Measurements from ENCODE around the gene COL4A2.

DNA sequence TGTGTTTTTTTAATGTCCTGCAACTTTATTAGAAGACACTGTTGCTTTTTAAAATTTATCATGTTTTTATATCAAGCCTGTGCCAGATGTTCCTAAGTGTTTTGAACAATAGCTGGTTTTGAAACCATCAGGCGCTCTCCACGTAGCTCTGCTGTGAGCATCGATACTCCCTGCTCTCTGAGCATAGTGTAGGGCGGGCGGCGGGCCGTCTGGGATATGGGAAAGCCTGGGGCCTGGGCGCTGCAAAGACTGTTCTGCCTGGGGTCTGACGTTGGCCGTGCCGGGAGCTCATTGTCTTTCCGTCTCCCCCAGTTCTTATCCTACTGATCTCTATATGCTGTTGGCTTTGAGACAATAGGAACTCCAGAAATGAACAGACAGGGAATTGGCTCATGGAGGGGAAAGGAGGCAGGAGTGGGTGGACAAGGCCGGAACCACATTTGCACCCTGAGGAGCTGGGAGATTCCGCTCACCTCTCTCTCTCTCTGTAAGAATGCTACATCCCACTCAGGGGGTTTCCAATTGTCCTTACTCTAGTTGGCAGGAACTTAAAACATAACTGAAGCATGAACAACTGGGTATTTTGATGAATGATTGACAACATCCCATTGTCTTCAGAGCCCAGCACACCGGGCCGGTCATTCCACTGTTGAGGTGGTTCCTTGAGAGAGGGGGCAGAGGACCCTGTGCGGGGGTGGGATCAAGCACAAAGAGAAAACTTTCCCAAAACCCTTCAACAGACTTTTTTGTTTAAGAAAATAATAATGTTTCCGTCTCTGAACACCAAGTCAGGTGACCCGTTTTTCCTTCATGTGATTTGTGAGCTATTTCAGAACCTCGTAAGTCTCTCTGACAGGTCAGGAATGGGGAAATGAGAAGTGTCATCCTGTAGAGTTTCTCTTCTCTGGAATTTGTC is 64.7 kb downstream of the COL4A2 start:
- TF ChIP-seq CTCF (optimal IDR thresholded peaks at IDR 0.05 in 1 of 3, IDR thresholded peaks at IDR 0.05 in 1 of 3, conservative IDR thresholded peaks at IDR 0.05 in 1 of 3; ENCODE audit: extremely low read depth in 1 of 3, insufficient read depth in 2 of 3, low read length in 3 of 3) (no peak), EZH2 (IDR thresholded peaks at IDR 0.05; ENCODE audit: low read length) (no peak)

Measured in keratinocyte (primary cell).